ENCODE measurements around the gene VMAC. TPM values are rescaled to one million over a fixed set of nuclear protein-coding genes. Genes with fewer than 3 reads are reported as not detected.
"Not testable (repeated sequence)": the region's sequence is repeated elsewhere in the genome, so short reads cannot be mapped to it uniquely, and the experiment has no call there.

Gene VMAC, protein sequence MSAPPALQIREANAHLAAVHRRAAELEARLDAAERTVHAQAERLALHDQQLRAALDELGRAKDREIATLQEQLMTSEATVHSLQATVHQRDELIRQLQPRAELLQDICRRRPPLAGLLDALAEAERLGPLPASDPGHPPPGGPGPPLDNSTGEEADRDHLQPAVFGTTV
- total RNA-seq, result 27.1 and 27.8 TPM in 2 replicates
- total RNA-seq (2013), result 15.2 TPM
- polyA plus RNA-seq, result 27.2 and 27.7 TPM in 2 replicates
- polyA minus RNA-seq, result 31.4 and 38.2 TPM in 2 replicates

GRCh38 chr19:5904352-5905113 lies at the start of gene VMAC:
VMAC (plus strand) TSS chr19:5904872; CDS start chr19:5904891, 19 bp downstream.
- Mint-ChIP-seq H3K4me1 (peaks cover 38% of the 10 kb centered on the region), H3K27me3 (no peaks in the 10 kb centered on the region), H3K9me3 (ENCODE audit: insufficient read depth) (no peaks in the 10 kb centered on the region), H3K4me3 (peak within 1 kb of the TSS; percentile 92), H3K27ac (peak within 1 kb of the TSS; percentile 96)
- POLR2A ChIA-PET, result interaction anchor here (0.5 to 1.8 kb wide), 10 partner anchors 13 to 1180 kb away, joined by 3 to 9 read pairs (median 3); partner anchors contain the start of genes DUS3L, RANBP3, SAFB and SAFB2
- Histone ChIP-seq H2AFZ (ENCODE audit: insufficient read depth, low read depth, low read length, poor library complexity, severe bottlenecking) (peak within 1 kb of the TSS; percentile 99), H4K20me1 (ENCODE audit: control insufficient read depth, insufficient read depth, low read length, poor library complexity, severe bottlenecking) (peaks cover 36% of the 10 kb centered on the region), H3K4me3 (ENCODE audit: control extremely low read depth in 1 of 5, extremely low read depth in 1 of 5, insufficient read depth in 1 of 5, low read depth in 2 of 5, low read length in 4 of 5) (peak within 1 kb of the TSS; percentile 86 to 99 (median 98)), H3K27me3 (replicated peaks in 1 of 4; ENCODE audit: control extremely low read depth in 1 of 4, control insufficient read depth in 3 of 4, insufficient read depth in 4 of 4, low read length in 3 of 4) (no peaks in the 10 kb centered on the region), H3K9me3 (ENCODE audit: control extremely low read depth in 1 of 3, control insufficient read depth in 2 of 3, insufficient read depth in 1 of 3, low read length in 2 of 3) (no peaks in the 10 kb centered on the region), H3K4me1 (ENCODE audit: control insufficient read depth in 2 of 2, insufficient read depth in 2 of 2, low read length in 2 of 2) (peaks cover 11 to 25% of the 10 kb centered on the region in 2 donors), H3K36me3 (replicated peaks in 1 of 2; ENCODE audit: control extremely low read depth in 1 of 2, control insufficient read depth in 1 of 2, extremely low read depth in 1 of 2, insufficient read depth in 2 of 2, low read length in 1 of 2) (peaks cover 0 to 10% of the 10 kb centered on the region in 2 experiments), H3K9ac (ENCODE audit: low read length) (peak within 1 kb of the TSS; percentile 99), H3K4me2 (replicated peaks; ENCODE audit: low read depth, low read length, poor library complexity, severe bottlenecking) (peak within 1 kb of the TSS; percentile 99), H3K79me2 (ENCODE audit: control insufficient read depth, insufficient read depth, low read length) (peaks cover 50% of the 10 kb centered on the region), H3K27ac (ENCODE audit: low read length in 2 of 2) (peak within 1 kb of the TSS; percentile 79 to 85)
- no peak for TF ChIP-seq EZH2 (IDR thresholded peaks at IDR 0.05; ENCODE audit: borderline replicate concordance, insufficient read depth, low read depth, low read length, poor library complexity, severe bottlenecking)
- ATAC-seq (ENCODE audit: low read depth) (peak; percentile 77), DNase-seq (peak; percentile 100)
- intact Hi-C loops (cut with micrococcal nuclease), result loop anchor here (1.0 to 5.0 kb wide), 8 partner anchors 74 to 937 kb away; partner anchors contain the start of genes CATSPERD, KDM4B, LONP1 and NRTN
- under 1% methylated on average over 61 of the region's 61 CpGs for WGBS (ENCODE audit: insufficient coverage)
- CTCF ChIA-PET, result interaction anchor here (0.6 to 2.8 kb wide), 4 partner anchors 63 to 118 kb away, joined by 3 to 10 read pairs (median 4); partner anchors contain the start of gene NRTN

DNA sequence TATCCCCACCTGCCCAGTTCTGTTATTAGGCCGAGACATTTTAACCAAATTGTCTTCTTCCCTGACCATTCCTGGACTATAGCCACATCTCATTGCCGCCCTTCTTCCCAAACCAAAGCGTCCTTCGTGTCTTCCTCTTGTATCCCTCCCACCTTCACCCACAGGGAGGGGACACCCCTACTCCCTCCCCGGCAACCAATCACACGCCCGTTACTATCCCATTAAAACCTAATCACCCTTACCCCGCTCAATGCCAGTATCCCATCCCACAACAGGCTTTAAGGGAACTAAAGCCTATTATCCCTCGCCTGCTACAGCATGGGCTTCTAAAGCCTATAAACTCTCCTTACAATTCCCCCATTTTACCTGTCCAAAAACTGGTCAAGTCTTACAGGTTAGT lies 49.5 kb upstream of the VMAC start:
- H4K20me1 ChIP-seq (ENCODE audit: control insufficient read depth, insufficient read depth, low read length, poor library complexity, severe bottlenecking); H3K9ac ChIP-seq (ENCODE audit: low read length); DNase-seq; H3K4me3 ChIP-seq (ENCODE audit: control extremely low read depth in 1 of 5, extremely low read depth in 1 of 5, insufficient read depth in 1 of 5, low read depth in 2 of 5, low read length in 4 of 5); H3K27ac ChIP-seq (ENCODE audit: low read length in 2 of 2); H3K9me3 Mint-ChIP-seq (ENCODE audit: insufficient read depth); H3K79me2 ChIP-seq (ENCODE audit: control insufficient read depth, insufficient read depth, low read length); H2AFZ ChIP-seq (ENCODE audit: insufficient read depth, low read depth, low read length, poor library complexity, severe bottlenecking); H3K27me3 Mint-ChIP-seq; H3K27me3 ChIP-seq (replicated peaks in 1 of 4; ENCODE audit: control extremely low read depth in 1 of 4, control insufficient read depth in 3 of 4, insufficient read depth in 4 of 4, low read length in 3 of 4); H3K27ac Mint-ChIP-seq; H3K36me3 ChIP-seq (replicated peaks in 1 of 2; ENCODE audit: control extremely low read depth in 1 of 2, control insufficient read depth in 1 of 2, extremely low read depth in 1 of 2, insufficient read depth in 2 of 2, low read length in 1 of 2); intact Hi-C loops (cut with micrococcal nuclease); H3K4me1 ChIP-seq (ENCODE audit: control insufficient read depth in 2 of 2, insufficient read depth in 2 of 2, low read length in 2 of 2); ATAC-seq (ENCODE audit: low read depth); H3K4me2 ChIP-seq (replicated peaks; ENCODE audit: low read depth, low read length, poor library complexity, severe bottlenecking); CTCF ChIA-PET; H3K4me1 Mint-ChIP-seq; POLR2A ChIA-PET; H3K4me3 Mint-ChIP-seq: not testable (repeated sequence)
- WGBS (ENCODE audit: insufficient coverage), result 84% methylated on average over 9 of the region's 9 CpGs
- H3K9me3 ChIP-seq (ENCODE audit: control extremely low read depth in 1 of 3, control insufficient read depth in 2 of 3, insufficient read depth in 1 of 3, low read length in 2 of 3), result peaks cover 0 to 11% (median 0%) of the 10 kb centered on the region in 3 donors

Data from B cell (primary cell).